Colonic mucosa (tissue), 4 donors: ENCODE results near the gene VWA5A. TPM values are rescaled to one million over a fixed set of nuclear protein-coding genes. Genes with fewer than 3 reads are reported as not detected.

Source experiments
- DNase-seq: peaks from one replicate; pipeline ENCODE4 v3.0.0-alpha.2; 2020
- H3K27ac ChIP-seq: fragments of 200-600 bp; one replicate; pipeline ENCODE4 v1.8.0; 2021
- H3K27me3 ChIP-seq: fragments of 200-600 bp; one replicate; pipeline ENCODE4 v1.8.0; 2021
- H3K36me3 ChIP-seq: fragments of 200-600 bp; one replicate; pipeline ENCODE4 v1.8.0; 2021
- H3K4me1 ChIP-seq: fragments of 200-600 bp; one replicate; pipeline ENCODE4 v1.8.0; 2021; ENCODE audit warnings: mild to moderate bottlenecking
- H3K4me3 ChIP-seq: fragments of 200-600 bp; one replicate; pipeline ENCODE4 v1.8.0; 2021
- H3K9ac ChIP-seq, 2 donors: one replicate each; pipeline ENCODE4 v1.7.0; 2013; ENCODE audit warnings: control low read depth in 2 of 2, low read depth in 2 of 2, low read length in 2 of 2
- H3K9me3 ChIP-seq: fragments of 200-600 bp; one replicate; pipeline ENCODE4 v1.8.0; 2021
- CTCF ChIP-seq: fragments of 200-600 bp; IDR thresholded peaks from one replicate; pipeline ENCODE4 v1.8.0; 2022; ENCODE audit warnings: antibody characterized with exemption, mild to moderate bottlenecking
- intact Hi-C: fragments of 100-400 bp; cut with DNase I; formaldehyde crosslinking; loops from one replicate; pipeline ENCODE4 v1.14.1; 2022
- total RNA-seq, 2 donors: library from RNA; stranded (reverse); fragmentation: NEBNext Ultra II Directional in 1 of 2; extraction: Animal tissue kit (Norgen Biotek cat#: 25700) in 1 of 2; gene quantifications; one replicate each; pipeline ENCODE4 v1.2.1, GENCODE V29; 2021
- donor health status: healthy.
- donor health status: DM: no; HTN: no; CAD: no.
- donor health status: DM: no; HTN: no; CAD: no.

VWA5A gene
- total RNA-seq, 2 donors from 2014 or later, result 38.0 to 62.5 TPM

- H3K9me3 ChIP-seq, result no peaks in the 10 kb centered on the region
- intact Hi-C loops, result loop anchor here (2.0 to 10.0 kb wide), 2 partner anchors 89 to 123 kb away; no protein-coding TSS in a partner anchor
- TF ChIP-seq CTCF, result no peak
- H3K4me1 ChIP-seq, result no peaks in the 10 kb centered on the region
- H3K27ac ChIP-seq, result no peak overlapping the region
- no peaks in the 10 kb centered on the region for H3K36me3 ChIP-seq
- no peak for DNase-seq
- H3K27me3 ChIP-seq, result no peaks in the 10 kb centered on the region
- H3K4me3 ChIP-seq, result no peak overlapping the region
- H3K9ac ChIP-seq, result no peak overlapping the region
Measured at GRCh38 chr11:124193221-124194010, 78.2 kb downstream of the VWA5A start.

GRCh38 chr11:124194293-124195188, 79.3 kb downstream of the VWA5A start:
- no peaks in the 10 kb centered on the region for H3K27me3 ChIP-seq
- TF ChIP-seq CTCF, result no peak
- no peak overlapping the region for H3K9ac ChIP-seq
- DNase-seq, result no peak
- no peaks in the 10 kb centered on the region for H3K9me3 ChIP-seq
- no peak overlapping the region for H3K4me3 ChIP-seq
- no peak overlapping the region for H3K27ac ChIP-seq
- H3K4me1 ChIP-seq, result no peaks in the 10 kb centered on the region
- no peaks in the 10 kb centered on the region for H3K36me3 ChIP-seq
- intact Hi-C loops, result loop anchor here (2.0 to 10.0 kb wide), 2 partner anchors 90 to 124 kb away; no protein-coding TSS in a partner anchor

- Histone ChIP-seq H3K36me3 (no peaks in the 10 kb centered on the region), H3K9me3 (no peaks in the 10 kb centered on the region), H3K9ac (no peak overlapping the region), H3K4me3 (no peak overlapping the region), H3K27ac (no peak overlapping the region), H3K4me1 (no peaks in the 10 kb centered on the region), H3K27me3 (no peaks in the 10 kb centered on the region)
- DNase-seq, result peak; percentile 75
- intact Hi-C loops, result loop anchor here (2.0 to 10.0 kb wide), 2 partner anchors 90 to 124 kb away; no protein-coding TSS in a partner anchor
- TF ChIP-seq CTCF, result peak; percentile 73
Measured at GRCh38 chr11:124195189-124195734, 80.0 kb downstream of the VWA5A start.

Other genes starting within 250 kb of the VWA5A start
- gene TMEM225, start 229.8 kb upstream of the VWA5A start, total RNA-seq, result not detected
- gene OR8D4, start 213.3 kb upstream of the VWA5A start, total RNA-seq, result 1 to 10 TPM in 1 of 2 donors, under 1 TPM in 1; 0.64 to 1.3 TPM
- gene OR4D5, start 175.8 kb upstream of the VWA5A start, total RNA-seq, result 1 to 10 TPM in 1 of 2 donors, under 1 TPM in 1; 0.45 to 1.2 TPM
- gene OR6T1, start 171.6 kb upstream of the VWA5A start, total RNA-seq, result not detected
- gene OR10S1, start 137.7 kb upstream of the VWA5A start, total RNA-seq, result not detected
- gene OR10G6, start 120.3 kb upstream of the VWA5A start, total RNA-seq, result not detected
- gene OR10G4, start 102.5 kb upstream of the VWA5A start, total RNA-seq, result under 1 TPM; 0.12 to 0.69 TPM
- gene OR10G9, start 92.4 kb upstream of the VWA5A start, total RNA-seq, result under 1 TPM in 1 of 2 donors, not detected in 1; 0.32 TPM
- gene OR10G8, start 88.7 kb upstream of the VWA5A start, total RNA-seq, result under 1 TPM in 1 of 2 donors, not detected in 1; 0.32 TPM
- gene OR10G7, start 74.1 kb upstream of the VWA5A start, total RNA-seq, result not detected
- gene OR10D3, start 67.9 kb downstream of the VWA5A start, total RNA-seq, result not detected
- gene OR8G1, start 125.6 kb downstream of the VWA5A start, total RNA-seq, result not detected
- gene OR8G5, start 140.9 kb downstream of the VWA5A start, total RNA-seq, result not detected
- gene OR8D1, start 198.5 kb downstream of the VWA5A start, total RNA-seq, result not detected
- gene OR8D2, start 204.7 kb downstream of the VWA5A start, total RNA-seq, result not detected